Measurements from ENCODE around the gene LIPN. TPM values are rescaled to one million over a fixed set of nuclear protein-coding genes. Genes with fewer than 3 reads are reported as not detected.

The LIPN gene
- total RNA-seq, 2 donors from 2014 or later, result 0.32 TPM; not detected in 1

GRCh38 chr10:88781206-88781605, 21.4 kb downstream of the LIPN start:
- intact Hi-C loops (cut with DNase I), result no loop called here
- DNase-seq (ENCODE audit: low spot score), result no peak

- intact Hi-C loops (cut with DNase I), result no loop called here
- DNase-seq (ENCODE audit: low spot score), result no peak
Observed at GRCh38 chr10:88782222-88782621, 22.4 kb downstream of the LIPN start.

DNA sequence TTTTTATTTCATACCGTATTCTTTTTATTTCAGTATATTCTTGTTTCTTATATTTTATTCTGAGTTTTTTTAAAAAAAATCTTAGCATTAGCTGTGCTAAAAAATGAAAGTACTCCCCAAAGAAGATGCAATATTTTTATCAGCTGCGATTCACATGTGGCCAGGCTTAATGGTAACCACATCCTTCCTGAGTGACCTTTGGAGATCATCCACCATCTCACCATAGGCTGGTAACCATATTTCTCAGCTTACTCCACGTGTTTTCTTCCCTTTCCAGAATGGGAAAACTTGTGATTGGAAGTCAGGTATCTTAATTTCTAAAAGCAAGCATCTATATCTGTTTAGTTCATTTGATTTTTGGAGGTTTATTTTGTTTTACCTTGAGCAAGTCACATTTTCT, 23.9 kb downstream of the LIPN start:
- intact Hi-C loops (cut with DNase I), result no loop called here
- no peak for DNase-seq (ENCODE audit: low spot score)

DNA sequence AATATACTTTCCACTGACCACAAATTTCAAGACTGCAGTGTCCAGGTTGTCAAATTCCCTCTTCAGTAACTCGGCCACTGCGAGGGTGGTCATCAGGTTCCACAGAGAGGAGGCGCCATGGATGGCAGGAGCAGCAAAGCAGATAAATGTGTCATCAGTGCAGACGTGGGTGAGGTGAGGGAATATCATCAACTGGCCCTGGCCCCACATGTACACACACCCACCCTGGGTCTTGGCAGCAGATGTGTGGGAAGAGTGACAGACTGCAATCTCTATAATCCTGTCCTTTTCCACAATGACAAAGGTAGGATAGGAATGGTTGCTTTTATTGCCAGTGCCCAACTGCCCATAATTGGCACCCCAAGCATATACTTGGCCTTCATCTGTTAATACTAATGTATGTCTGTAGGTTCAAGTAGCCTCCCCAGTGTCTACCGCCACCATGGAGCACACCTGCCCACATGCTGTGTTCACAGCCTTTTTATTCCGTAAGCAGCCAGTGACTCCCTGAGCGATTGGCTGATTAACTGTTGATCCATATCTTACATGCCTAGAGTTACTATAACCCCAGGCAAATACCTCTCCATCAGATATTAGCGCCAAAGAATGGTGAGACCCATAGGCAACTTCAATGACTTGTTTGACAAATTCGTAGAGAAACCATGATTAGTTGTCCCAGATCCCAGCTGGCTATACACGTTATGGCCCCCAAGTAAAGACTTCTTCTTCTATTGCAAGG, 26.4 kb downstream of the LIPN start:
- no peak for DNase-seq (ENCODE audit: low spot score)
- intact Hi-C loops (cut with DNase I), result no loop called here

DNA sequence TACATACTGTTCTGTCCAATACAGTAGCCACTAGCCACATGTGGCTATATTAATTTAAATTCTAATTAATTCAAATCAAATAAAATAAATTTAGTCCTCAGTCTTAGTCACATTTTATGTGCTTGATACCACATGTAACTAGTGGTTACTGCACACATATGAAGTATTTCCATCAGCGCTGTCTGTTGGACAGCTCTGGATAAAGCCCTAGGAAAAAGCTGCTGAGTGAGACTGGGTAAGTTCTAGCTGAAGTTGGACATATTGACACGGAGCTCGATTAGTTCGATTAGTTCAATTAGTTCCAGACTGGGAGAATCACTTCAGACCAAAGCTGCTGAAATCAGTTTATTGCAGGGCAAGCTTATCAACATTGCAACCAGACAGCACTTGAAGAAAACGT, 27.6 kb downstream of the LIPN start:
- intact Hi-C loops (cut with DNase I), result no loop called here
- no peak for DNase-seq (ENCODE audit: low spot score)

- intact Hi-C loops (cut with DNase I), result no loop called here
- no peak for DNase-seq (ENCODE audit: low spot score)
Observed at GRCh38 chr10:88788924-88789323, 29.1 kb downstream of the LIPN start.

GRCh38 chr10:88791924-88792323, 32.1 kb downstream of the LIPN start:
- no peak for DNase-seq (ENCODE audit: low spot score)
- intact Hi-C loops (cut with DNase I), result no loop called here

DNA sequence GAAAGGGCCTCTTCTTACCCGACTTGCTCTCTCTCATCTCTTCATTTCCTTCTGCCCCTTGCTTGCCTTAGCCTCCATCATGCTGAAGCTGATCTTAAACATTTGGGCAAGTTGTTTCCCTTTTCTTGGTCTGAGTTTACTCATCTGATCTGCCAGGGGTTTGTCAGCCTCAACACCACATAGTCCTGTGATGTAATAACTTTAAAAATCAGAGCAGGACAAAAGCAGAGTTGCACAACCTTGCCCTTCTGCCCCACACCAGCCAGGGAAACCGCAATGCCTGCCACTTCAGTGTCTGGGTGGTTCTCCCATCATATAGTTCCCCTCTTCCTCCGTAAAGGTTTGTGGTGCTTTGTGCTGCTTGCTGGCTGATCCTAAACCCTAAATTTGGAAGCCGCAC, 32.8 kb downstream of the LIPN start:
- DNase-seq (ENCODE audit: low spot score), result no peak
- intact Hi-C loops (cut with DNase I), result no loop called here

GRCh38 chr10:88793712-88794299, 34.0 kb downstream of the LIPN start:
- intact Hi-C loops (cut with DNase I), result no loop called here
- no peak for DNase-seq (ENCODE audit: low spot score)

GRCh38 chr10:88794731-88795130, 34.9 kb downstream of the LIPN start:
- no peak for DNase-seq (ENCODE audit: low spot score)
- intact Hi-C loops (cut with DNase I), result no loop called here

GRCh38 chr10:88800152-88801125, 40.6 kb downstream of the LIPN start:
- intact Hi-C loops (cut with DNase I), result no loop called here
- no peak for DNase-seq (ENCODE audit: low spot score)

DNA sequence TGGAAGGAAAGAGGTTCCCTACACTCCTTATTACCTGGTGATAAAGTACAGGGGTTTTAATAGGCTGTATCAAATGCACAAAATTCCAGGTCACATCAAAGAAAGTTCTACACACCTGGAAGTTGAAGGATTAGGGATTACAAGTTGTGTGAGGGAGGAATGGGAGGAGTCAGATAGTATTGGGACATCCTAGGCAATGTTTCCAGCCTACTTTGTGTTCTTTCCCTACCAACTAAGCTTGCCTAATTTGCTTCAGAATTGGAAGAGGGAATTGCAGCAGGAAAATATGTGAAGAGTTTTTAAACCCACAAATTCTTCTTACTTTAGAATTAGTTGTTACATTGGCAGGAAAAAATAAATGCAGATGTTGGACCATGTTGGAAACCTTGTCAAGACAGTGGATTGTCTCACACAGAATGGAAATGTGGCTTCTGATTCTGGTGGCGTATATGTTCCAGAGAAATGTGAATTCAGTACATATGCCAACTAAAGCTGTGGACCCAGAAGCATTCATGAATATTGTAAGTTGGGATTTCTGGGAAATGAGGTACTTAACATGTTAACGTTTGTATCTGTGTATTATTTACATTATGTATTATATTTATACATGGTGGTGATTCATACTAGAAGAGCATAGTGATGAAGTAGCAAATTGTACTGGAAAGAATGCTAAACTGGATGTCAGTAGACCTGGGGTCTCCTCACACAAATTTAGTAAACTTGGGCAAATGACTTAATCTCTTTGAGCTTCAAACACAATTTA, 42.9 kb downstream of the LIPN start, which contains the start of gene LIPM:
Gene LIPM, plus strand, starts transcription at position 208 of the 763 bp plus-strand sequence. Its CDS starts 167 bp downstream, at position 375.
- DNase-seq (ENCODE audit: low spot score), result no peak
- intact Hi-C loops (cut with DNase I), result no loop called here

DNA sequence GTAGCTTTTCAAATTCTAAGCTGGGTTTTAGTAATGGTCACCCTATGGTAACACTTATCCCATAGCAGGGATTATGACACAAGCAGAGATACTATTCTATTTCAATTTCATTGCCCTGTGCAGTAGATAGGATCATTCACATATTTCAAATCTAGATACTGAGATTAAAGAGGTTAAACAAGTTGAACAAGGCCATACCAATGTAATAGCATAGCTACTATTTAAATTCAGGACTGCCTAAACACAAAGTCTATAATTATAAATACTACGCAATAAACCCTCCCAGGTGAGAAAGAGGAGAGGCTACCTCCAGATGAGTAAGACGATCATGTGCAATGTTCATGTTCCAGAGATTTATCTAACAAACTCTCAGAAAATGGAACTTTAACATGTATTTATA, 43.8 kb downstream of the LIPN start:
- intact Hi-C loops (cut with DNase I), result no loop called here
- DNase-seq (ENCODE audit: low spot score), result no peak

DNA sequence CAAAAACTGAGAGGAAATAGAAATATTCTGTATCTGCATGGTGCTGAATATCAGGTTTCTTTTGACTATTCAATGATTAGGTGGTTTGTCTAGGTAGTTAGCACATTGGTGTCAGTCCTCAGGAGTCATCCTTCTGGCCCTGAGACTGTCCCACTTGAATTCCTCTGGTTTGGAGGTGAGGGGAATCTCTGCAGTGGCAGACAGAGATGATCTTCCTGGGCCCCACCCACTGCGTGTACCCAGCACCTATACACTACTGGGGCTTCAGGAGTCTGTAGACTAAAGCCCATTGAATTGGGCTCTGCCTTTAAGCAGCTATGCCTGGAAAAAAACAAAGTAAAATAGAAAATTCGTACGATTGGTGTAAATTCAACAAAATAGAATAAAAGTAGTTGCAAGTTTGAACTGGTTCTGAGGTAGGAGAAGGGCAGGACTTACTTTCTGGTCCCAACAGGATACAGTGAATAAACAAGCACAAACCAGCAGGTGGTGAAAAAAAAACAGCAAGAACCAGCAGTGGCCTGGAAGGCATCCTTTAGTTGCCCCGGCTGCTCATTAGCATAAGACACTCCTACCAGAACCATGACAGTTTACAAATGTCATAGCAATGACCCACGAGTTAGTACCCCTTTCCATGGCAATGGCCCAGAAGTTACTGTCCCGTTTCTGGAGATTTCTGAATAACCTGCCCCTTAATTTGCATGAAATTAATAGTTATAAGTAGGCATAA, 44.4 kb downstream of the LIPN start:
- no peak for DNase-seq (ENCODE audit: low spot score)
- intact Hi-C loops (cut with DNase I), result no loop called here

GRCh38 chr10:88805361-88805760, 45.5 kb downstream of the LIPN start:
- intact Hi-C loops (cut with DNase I), result no loop called here
- DNase-seq (ENCODE audit: low spot score), result no peak

GRCh38 chr10:88805924-88806323, 46.1 kb downstream of the LIPN start:
- intact Hi-C loops (cut with DNase I), result no loop called here
- DNase-seq (ENCODE audit: low spot score), result no peak

- intact Hi-C loops (cut with DNase I), result loop anchor here in 1 of 2 donors (10.0 kb wide), 1 partner anchor 125 kb away; no protein-coding TSS in a partner anchor
- DNase-seq (ENCODE audit: low spot score), result no peak
Observed at GRCh38 chr10:88809621-88810020, 49.8 kb downstream of the LIPN start.

DNA sequence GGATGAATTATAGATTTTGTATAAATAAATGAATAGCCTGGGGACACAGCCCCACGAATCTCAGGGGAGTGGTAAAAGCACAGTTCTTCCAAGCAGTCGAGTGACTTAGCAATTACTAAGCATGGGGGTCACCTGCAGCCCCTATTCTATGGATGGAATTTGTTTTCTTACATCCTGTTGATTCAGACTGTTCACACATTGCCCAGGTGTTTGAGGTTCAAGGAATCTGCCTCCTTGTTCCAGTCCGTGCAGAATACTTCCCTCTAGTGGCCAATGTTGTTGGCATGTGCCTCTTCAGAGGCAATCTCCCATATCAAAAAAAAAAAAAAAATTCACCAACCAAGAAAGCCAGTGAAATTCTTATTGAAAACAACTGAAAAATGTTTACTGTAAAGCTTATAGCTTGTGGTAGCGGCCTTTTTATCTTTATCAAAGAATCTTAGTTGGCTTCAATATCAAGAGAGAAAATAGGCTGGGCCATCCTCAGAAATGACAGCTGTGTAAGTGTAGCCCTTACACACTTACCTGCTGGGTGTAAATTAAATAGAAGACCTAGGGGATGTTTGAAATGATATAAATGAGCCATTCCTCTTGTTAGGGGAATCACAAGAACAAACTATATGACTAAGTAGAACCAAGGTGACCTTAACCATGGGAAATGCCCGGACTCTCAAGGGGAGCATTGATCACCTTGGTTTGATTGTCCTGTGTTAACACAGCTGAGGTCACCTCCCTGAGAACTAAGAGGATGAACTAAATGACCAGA, 50.6 kb downstream of the LIPN start:
- intact Hi-C loops (cut with DNase I), result loop anchor here in 1 of 2 donors (10.0 kb wide), 1 partner anchor 126 kb away; no protein-coding TSS in a partner anchor

More for the DNA sequence above, 50.6 kb downstream of the LIPN start:
- DNase-seq (ENCODE audit: low spot score), result no peak

All from posterior vena cava (tissue), 2 donors.